ENCODE data around the gene POLN. TPM values are rescaled to one million over a fixed set of nuclear protein-coding genes. Genes with fewer than 3 reads are reported as not detected.

Gene POLN
- total RNA-seq, 1 donor from 2014 or later, result 0.21 TPM

DNA sequence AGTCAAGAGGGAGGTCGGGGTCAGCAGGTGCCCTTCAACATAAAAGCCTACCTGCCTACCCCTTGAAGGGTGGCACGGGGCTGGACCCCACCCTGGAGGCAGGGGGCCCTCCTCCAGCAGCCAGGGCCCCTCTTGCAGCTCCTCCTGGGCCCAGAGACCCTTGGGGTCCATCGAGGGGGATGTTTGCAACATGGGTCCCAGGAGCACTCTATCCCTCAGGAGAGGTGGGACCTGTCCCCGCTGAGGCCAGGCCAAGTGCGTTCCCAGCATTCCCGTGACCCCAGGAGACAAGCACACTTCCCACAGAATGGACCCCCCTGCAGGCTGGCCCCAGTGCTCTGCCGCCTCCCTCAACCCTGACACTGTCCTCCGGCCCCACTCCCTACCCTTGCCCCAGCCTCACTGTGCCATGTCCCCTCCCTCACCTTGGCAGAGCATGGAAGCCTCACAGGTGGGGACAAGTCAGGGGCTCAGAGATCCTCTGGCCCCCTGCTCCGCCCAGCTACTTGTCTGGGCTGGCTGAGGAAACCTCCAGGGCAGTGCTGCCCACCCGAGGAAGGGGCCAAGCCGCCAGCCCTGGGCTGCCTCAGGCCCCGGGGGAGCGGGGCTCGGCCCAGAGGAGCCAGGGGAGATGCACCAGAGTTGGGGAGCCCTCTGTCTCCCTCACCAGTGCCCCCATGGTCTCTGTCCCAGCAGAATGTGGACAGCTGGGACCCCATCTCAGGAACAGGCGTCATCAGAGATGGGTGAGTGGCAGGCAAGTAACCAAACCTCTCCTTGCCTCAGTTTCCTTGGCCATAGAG is 17.8 kb upstream of the POLN start:
- H3K9me3 ChIP-seq, result no peaks in the 10 kb centered on the region
- peaks cover 48 to 67% of the 10 kb centered on the region in 2 donors for H3K4me1 ChIP-seq
- peaks cover 0 to 2% of the 10 kb centered on the region in 2 donors for H3K36me3 ChIP-seq
- TF ChIP-seq, protein P1, sequence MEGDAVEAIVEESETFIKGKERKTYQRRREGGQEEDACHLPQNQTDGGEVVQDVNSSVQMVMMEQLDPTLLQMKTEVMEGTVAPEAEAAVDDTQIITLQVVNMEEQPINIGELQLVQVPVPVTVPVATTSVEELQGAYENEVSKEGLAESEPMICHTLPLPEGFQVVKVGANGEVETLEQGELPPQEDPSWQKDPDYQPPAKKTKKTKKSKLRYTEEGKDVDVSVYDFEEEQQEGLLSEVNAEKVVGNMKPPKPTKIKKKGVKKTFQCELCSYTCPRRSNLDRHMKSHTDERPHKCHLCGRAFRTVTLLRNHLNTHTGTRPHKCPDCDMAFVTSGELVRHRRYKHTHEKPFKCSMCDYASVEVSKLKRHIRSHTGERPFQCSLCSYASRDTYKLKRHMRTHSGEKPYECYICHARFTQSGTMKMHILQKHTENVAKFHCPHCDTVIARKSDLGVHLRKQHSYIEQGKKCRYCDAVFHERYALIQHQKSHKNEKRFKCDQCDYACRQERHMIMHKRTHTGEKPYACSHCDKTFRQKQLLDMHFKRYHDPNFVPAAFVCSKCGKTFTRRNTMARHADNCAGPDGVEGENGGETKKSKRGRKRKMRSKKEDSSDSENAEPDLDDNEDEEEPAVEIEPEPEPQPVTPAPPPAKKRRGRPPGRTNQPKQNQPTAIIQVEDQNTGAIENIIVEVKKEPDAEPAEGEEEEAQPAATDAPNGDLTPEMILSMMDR (IDR thresholded peaks at IDR 0.05), result no peak
- H3K4me3 ChIP-seq, result peak overlapping the region; percentile 98
- peak; percentile 4 to 60 for DNase-seq (ENCODE audit: low spot score in 2 of 2)
- H3K27me3 ChIP-seq, result no peaks in the 10 kb centered on the region
- intact Hi-C loops (cut with DNase I), result loop anchor here (5.0 to 10.0 kb wide), 8 partner anchors 252 to 1922 kb away; partner anchors contain the start of genes ADD1, FAM53A, HTT and HTT-AS
- H3K27ac ChIP-seq, result peak overlapping the region; percentile 95 to 96

GRCh38 chr4:2259036-2259540 is 17.2 kb upstream of the POLN start:
- intact Hi-C loops (cut with DNase I), result no loop called here
- Histone ChIP-seq H3K4me1 (peaks cover 48 to 70% of the 10 kb centered on the region in 2 donors), H3K27me3 (no peaks in the 10 kb centered on the region), H3K36me3 (peaks cover 0 to 9% of the 10 kb centered on the region in 2 donors), H3K9me3 (no peaks in the 10 kb centered on the region), H3K27ac (peak overlapping the region; percentile 95 to 96), H3K4me3 (peak overlapping the region; percentile 98)
- DNase-seq (ENCODE audit: low spot score in 2 of 2), result peak; percentile 7 to 65
- TF ChIP-seq, protein P1 (IDR thresholded peaks at IDR 0.05), result no peak

DNA sequence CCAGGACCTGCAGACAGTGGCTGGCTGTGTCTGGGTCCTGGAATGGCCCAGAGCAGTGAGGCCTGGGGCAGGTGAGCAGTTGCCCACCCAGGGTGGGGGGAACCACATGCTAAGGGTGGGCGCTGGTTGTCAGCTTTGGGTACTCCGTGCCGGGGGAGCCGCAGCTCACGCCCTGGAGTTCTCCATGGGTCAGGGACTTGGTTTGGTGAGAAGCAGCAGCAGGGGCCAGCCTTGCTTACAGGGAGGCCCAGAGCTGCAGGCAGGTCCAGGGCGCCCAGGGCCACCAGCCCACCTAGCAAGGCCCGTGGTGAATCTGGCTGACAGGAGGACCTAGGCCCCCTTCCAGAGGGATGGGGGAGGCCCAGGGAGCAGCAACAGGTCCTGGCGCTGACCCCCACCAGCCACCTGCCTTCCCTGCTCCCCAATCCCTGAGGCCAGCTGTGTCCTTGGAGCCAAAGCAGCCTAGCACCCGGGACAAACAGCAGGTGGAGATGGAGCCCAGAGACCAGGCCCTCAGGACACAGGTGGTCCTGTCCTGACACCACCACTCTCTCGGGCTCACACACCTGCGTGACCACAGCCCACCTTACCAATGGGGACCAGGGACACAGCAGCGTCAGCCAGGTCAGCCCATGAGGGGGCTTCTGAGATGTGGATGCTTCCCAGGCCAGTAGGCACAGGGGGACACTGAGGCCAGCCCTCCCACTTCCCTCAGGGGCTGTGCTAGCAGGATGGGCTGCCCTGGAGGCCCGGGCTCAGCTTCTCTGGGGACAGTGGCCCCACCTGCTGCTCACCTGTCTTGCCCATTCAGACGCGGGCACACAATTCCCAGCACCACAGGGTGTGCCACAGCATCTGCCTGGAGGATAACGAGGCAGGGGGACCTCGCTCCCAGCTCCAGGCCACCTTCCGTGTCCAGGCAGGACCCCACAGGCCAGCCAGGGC is 16.4 kb upstream of the POLN start:
- DNase-seq (ENCODE audit: low spot score in 2 of 2), result peak; percentile 8 to 64
- TF ChIP-seq, protein P1 (IDR thresholded peaks at IDR 0.05), result no peak
- Histone ChIP-seq H3K36me3 (peaks cover 0 to 16% of the 10 kb centered on the region in 2 donors), H3K9me3 (no peaks in the 10 kb centered on the region), H3K27me3 (no peaks in the 10 kb centered on the region), H3K27ac (peak overlapping the region; percentile 95 to 96), H3K4me3 (peak overlapping the region in 1 of 2 donors; percentile 98), H3K4me1 (peaks cover 48 to 73% of the 10 kb centered on the region in 2 donors)
- intact Hi-C loops (cut with DNase I), result no loop called here

- Histone ChIP-seq H3K9me3 (no peaks in the 10 kb centered on the region), H3K36me3 (peaks cover 6 to 24% of the 10 kb centered on the region in 2 donors), H3K27me3 (no peaks in the 10 kb centered on the region), H3K4me3 (peak overlapping the region; percentile 24 to 98), H3K4me1 (peaks cover 48 to 68% of the 10 kb centered on the region in 2 donors), H3K27ac (peak overlapping the region; percentile 95 to 96)
- TF ChIP-seq, protein P1 (IDR thresholded peaks at IDR 0.05), result no peak
- DNase-seq (ENCODE audit: low spot score in 2 of 2), result peak; percentile 8 to 63
- intact Hi-C loops (cut with DNase I), result loop anchor here (2.0 kb wide), 1 partner anchor 1035 kb away; the partner anchor contains the start of gene RGS12
Measured at GRCh38 chr4:2257361-2258081, 15.6 kb upstream of the POLN start.

Data from ascending aorta (tissue), 2 donors.